ENCODE data around the gene UBASH3A. TPM values are rescaled to one million over a fixed set of nuclear protein-coding genes. Genes with fewer than 3 reads are reported as not detected.

UBASH3A gene
- total RNA-seq, 2 experiments from 2014 or later = 38.9 to 41.1 TPM

GRCh38 chr21:42474043-42474831, 70.5 kb downstream of the UBASH3A start:
- DNase-seq = no peak
- H3K36me3 Mint-ChIP-seq = no peaks in the 10 kb centered on the region
- no peak overlapping the region for H3K27ac Mint-ChIP-seq
- H3K4me1 Mint-ChIP-seq = peaks cover 3% of the 10 kb centered on the region
- no peaks in the 10 kb centered on the region for H3K9me3 Mint-ChIP-seq
- no peaks in the 10 kb centered on the region for H3K27me3 Mint-ChIP-seq
- no peak overlapping the region for H3K4me3 Mint-ChIP-seq

DNA sequence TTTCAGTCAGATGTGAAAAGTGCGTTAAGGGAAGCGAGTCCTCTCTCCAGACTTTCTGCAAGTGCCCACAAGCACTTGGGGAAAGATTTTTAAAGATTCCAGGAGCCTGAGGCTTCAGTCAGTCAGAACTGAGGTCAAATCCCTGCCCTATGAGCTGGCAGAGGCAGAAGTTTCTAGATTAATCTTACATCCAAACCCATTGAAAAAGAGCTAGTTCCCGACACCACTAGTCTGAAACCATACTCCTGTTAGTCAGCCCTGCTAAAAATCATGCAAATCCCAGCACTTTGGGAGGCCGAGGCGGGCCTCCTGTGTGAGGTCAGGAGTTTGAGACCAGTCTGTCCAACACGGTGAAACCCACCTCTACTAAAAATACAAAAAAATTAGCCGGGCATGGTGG, 71.3 kb downstream of the UBASH3A start:
- Mint-ChIP-seq H3K27ac (no peak overlapping the region), H3K4me3 (no peak overlapping the region), H3K36me3 (no peaks in the 10 kb centered on the region), H3K4me1 (peaks cover 3% of the 10 kb centered on the region), H3K9me3 (no peaks in the 10 kb centered on the region), H3K27me3 (no peaks in the 10 kb centered on the region)
- no peak for DNase-seq

DNA sequence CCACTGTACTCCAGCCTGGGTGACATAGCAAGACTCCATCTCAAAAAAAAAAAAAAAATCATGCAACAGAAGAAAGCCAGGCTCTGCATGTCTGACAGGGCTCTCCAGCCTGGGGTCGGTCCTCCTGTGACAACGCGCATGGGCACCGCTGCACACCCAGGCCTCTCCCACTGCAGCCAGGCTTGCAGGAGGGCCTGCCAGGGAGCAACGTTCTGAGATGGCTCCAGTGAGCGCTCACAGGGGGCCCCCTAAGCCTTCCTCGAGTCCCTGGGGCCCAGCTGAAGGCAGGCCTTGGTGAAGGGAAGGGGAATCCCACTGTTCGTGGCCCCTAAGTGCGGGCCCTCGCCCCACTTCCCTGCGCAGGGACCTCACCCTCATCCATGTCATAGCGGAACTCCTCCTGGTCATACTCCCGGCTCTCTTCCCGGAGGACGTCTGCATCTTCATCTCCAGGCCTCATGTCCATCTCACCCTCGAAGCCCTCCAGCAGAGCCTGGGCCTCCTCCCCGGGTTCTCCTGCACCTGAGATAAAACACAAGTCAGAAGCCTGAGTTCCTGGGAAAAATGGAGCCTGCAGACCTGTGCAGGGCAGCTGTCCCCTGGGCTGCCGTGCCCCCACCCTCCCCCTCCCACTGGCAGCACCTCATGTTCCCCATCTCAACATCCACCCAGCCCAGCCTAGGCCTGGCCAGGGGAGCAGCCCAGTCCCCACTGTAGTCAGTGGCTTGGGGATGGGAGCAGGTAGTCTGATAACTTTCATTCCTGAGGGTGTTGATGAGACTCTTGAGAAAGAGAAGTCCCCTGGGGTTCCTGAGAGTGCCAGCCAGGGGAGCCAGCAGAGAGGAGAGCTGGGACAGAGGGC, 72.1 kb downstream of the UBASH3A start:
- H3K9me3 Mint-ChIP-seq = no peaks in the 10 kb centered on the region
- no peaks in the 10 kb centered on the region for H3K27me3 Mint-ChIP-seq
- H3K4me1 Mint-ChIP-seq = peaks cover 3% of the 10 kb centered on the region
- H3K4me3 Mint-ChIP-seq = no peak overlapping the region
- no peak for DNase-seq
- H3K27ac Mint-ChIP-seq = no peak overlapping the region
- no peaks in the 10 kb centered on the region for H3K36me3 Mint-ChIP-seq

DNA sequence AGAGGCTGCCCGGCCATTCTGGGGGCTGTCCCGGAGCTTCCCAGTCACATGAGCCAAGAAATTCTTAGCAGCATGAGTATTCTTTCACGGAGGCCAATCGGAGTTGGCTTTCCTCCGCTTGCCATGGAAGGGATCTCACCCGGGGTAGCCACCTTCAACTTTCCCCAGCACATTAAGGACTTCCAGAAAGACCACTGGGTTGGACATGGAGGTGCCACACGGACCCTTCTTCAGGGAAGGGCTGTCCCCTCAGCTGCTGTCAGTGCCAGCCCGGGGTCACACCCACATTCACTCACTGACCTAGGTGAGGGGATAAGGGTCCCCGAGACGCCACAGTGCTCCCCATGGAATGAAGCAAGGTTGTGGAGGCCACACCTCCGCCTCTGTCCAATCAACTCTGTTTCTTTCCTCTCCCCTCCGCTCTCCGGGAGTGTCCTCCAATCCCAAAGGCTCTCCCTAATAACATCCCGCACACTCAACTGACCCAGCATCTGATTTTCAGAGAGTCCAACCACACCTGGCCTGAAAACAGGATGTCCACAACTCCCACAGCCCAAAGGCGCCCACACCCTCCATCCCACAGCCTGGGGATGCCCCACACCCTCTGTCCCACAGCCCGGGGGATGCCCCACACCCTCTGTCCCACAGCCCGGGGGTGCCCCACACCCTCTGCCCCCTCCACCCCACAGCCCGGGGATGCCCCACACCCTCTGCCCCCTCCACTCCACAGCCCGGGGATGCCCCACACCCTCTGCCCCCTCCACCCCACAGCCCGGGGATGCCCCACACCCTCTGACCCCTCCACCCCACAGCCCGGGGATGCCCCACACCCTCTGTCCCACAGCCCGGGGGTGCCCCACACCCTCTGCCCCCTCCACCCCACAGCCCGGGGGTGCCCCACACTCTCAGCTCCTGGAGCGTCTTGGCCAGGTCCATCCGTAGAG, 73.0 kb downstream of the UBASH3A start:
- no peaks in the 10 kb centered on the region for H3K36me3 Mint-ChIP-seq

GRCh38 chr21:42478504-42478903, 74.8 kb downstream of the UBASH3A start:
- DNase-seq = no peak
- no peak overlapping the region for H3K4me3 Mint-ChIP-seq
- H3K27me3 Mint-ChIP-seq = no peaks in the 10 kb centered on the region
- no peak overlapping the region for H3K27ac Mint-ChIP-seq
- H3K36me3 Mint-ChIP-seq = no peaks in the 10 kb centered on the region
- H3K4me1 Mint-ChIP-seq = peaks cover 3% of the 10 kb centered on the region
- no peaks in the 10 kb centered on the region for H3K9me3 Mint-ChIP-seq

More for the DNA sequence above, 73.0 kb downstream of the UBASH3A start:
- H3K4me1 Mint-ChIP-seq = peaks cover 3% of the 10 kb centered on the region
- no peak overlapping the region for H3K27ac Mint-ChIP-seq
- H3K4me3 Mint-ChIP-seq = no peak overlapping the region
- DNase-seq = no peak
- no peaks in the 10 kb centered on the region for H3K27me3 Mint-ChIP-seq
- no peaks in the 10 kb centered on the region for H3K9me3 Mint-ChIP-seq

DNA sequence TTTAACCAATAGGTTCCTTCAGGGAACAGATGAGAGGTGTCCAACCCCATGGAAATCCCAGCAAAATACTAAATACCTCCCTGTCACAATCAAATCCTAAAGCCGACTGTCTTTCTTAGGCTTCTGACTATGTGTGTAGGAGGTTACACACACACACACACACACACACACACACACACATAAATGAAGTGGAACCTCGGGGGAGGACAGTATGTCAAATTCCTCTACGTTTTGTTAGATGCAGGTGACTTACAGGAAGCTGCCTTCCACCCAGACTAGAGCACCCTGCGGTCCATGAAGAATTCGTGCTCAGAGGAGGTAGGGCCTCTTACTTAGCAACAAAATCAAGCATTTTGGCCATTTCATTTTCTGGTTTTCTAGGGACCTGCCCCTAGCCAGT, 75.9 kb downstream of the UBASH3A start:
- Mint-ChIP-seq H3K4me1 (no peaks in the 10 kb centered on the region), H3K27me3 (no peaks in the 10 kb centered on the region), H3K9me3 (no peaks in the 10 kb centered on the region), H3K27ac (no peak overlapping the region), H3K36me3 (no peaks in the 10 kb centered on the region), H3K4me3 (no peak overlapping the region)
- no peak for DNase-seq

DNA sequence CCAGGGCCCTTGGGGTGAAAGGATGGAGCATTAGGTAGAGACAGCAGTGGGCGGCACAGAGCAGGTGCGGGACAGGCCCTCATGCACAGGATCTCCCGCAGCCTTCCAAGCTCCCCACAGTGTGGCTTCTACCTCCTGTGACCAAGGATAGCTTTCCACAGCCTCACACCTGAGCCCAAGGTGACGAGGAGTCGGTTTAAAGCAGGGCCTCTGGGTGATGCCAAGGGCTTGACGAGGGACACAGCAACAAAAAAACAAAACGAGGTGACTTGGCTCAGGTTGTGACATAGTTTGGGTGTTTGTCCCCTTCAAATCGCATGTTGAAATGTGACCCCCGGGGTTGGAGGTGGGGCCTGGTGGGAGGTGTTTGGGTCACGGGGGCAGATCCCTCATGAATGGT, 77.0 kb downstream of the UBASH3A start:
- no peaks in the 10 kb centered on the region for H3K4me1 Mint-ChIP-seq
- no peaks in the 10 kb centered on the region for H3K9me3 Mint-ChIP-seq
- no peak overlapping the region for H3K4me3 Mint-ChIP-seq
- no peaks in the 10 kb centered on the region for H3K36me3 Mint-ChIP-seq
- DNase-seq = no peak
- H3K27me3 Mint-ChIP-seq = peaks cover 2% of the 10 kb centered on the region
- H3K27ac Mint-ChIP-seq = no peak overlapping the region

- DNase-seq = no peak
- Mint-ChIP-seq H3K27ac (no peak overlapping the region), H3K36me3 (no peaks in the 10 kb centered on the region), H3K4me3 (no peak overlapping the region), H3K9me3 (no peaks in the 10 kb centered on the region), H3K4me1 (no peaks in the 10 kb centered on the region), H3K27me3 (peaks cover 3% of the 10 kb centered on the region)
These were observed 77.5 kb downstream of the UBASH3A start for GRCh38 chr21:42481169-42481568.

- H3K9me3 Mint-ChIP-seq = no peaks in the 10 kb centered on the region
- H3K4me3 Mint-ChIP-seq = no peak overlapping the region
- H3K27me3 Mint-ChIP-seq = peaks cover 3% of the 10 kb centered on the region
- H3K4me1 Mint-ChIP-seq = no peaks in the 10 kb centered on the region
- no peak for DNase-seq
- H3K27ac Mint-ChIP-seq = no peak overlapping the region
- H3K36me3 Mint-ChIP-seq = no peaks in the 10 kb centered on the region
These were observed 81.3 kb downstream of the UBASH3A start for GRCh38 chr21:42484966-42485365.

DNA sequence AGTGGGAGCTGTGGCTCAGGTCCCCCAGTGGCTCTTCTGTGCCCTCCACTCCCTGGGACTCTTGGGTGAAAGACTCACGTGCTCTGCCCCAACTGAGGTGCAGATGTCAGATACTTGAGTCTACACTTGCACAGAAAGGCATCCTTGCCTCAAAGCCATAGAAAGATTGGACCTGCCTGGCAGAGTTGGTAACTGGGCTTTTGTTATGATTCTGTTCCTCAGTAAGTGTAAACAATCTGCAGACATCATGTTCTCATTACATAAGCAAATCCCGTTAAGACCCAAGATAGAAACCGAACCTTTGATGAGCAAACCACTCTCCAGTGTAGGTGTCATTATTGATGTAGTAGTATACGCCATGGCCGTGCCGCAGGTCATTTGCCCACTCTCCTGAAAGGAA, 82.4 kb downstream of the UBASH3A start:
- H3K4me1 Mint-ChIP-seq = no peaks in the 10 kb centered on the region
- no peak overlapping the region for H3K4me3 Mint-ChIP-seq
- H3K27me3 Mint-ChIP-seq = peaks cover 3% of the 10 kb centered on the region
- DNase-seq = no peak
- H3K36me3 Mint-ChIP-seq = no peaks in the 10 kb centered on the region
- H3K27ac Mint-ChIP-seq = no peak overlapping the region
- no peaks in the 10 kb centered on the region for H3K9me3 Mint-ChIP-seq

DNA sequence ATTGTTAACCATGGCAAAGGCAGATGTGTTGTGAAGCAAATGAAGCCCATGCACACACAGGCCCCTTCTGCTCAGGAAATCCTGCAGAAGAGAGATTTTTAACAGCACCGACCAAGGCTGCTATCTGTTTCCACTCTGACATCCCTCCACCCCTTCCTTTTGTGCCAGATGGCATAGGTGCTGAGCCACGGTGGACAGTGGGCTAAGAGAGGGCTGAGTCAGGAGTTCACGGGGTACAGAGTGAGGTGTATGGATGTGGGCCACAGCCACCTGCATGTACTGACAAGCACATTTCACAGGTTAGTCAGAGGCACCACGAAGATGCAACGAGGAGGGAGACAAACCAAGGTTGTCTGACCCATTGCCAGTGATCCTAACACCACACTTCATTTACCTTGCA, 82.8 kb downstream of the UBASH3A start:
- Mint-ChIP-seq H3K9me3 (no peaks in the 10 kb centered on the region), H3K4me1 (no peaks in the 10 kb centered on the region), H3K4me3 (no peak overlapping the region), H3K36me3 (no peaks in the 10 kb centered on the region), H3K27ac (no peak overlapping the region), H3K27me3 (peaks cover 3% of the 10 kb centered on the region)
- DNase-seq = no peak

DNA sequence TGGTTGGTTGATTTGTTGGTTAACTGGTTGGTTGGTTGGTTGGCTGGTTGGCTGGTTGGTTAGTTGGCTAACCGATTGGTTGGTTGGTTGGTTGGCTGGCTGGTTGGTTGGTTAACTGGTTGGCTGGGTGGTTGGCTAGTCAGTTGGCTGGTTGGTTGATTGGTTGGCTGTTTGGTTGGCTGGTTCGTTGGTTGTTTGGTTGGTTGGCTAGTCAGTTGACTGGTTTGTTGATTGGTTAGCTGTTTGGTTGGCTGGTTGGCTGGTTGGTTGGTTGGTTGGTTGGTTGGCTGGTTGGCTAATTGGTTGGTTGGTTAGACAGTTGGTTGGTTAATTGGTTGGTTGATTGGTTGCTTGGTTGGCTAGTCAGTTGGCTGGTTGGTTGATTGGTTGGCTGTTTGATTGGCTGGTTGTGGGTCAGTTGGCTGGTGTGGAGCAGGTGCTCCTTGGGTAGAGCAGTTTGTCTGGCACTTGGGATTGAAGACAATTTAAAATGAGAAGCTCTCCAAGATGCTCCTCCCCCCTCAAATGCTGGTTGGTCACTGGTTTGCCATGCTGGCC, 85.4 kb downstream of the UBASH3A start:
- no peak overlapping the region for H3K4me3 Mint-ChIP-seq
- H3K4me1 Mint-ChIP-seq = no peaks in the 10 kb centered on the region
- peaks cover 3% of the 10 kb centered on the region for H3K27me3 Mint-ChIP-seq
- DNase-seq = no peak
- H3K27ac Mint-ChIP-seq = no peak overlapping the region
- H3K9me3 Mint-ChIP-seq = no peaks in the 10 kb centered on the region
- H3K36me3 Mint-ChIP-seq = no peaks in the 10 kb centered on the region

GRCh38 chr21:42489991-42490390, 86.3 kb downstream of the UBASH3A start:
- Mint-ChIP-seq H3K27ac (no peak overlapping the region), H3K36me3 (no peaks in the 10 kb centered on the region), H3K4me3 (no peak overlapping the region), H3K27me3 (peaks cover 3% of the 10 kb centered on the region), H3K4me1 (no peaks in the 10 kb centered on the region), H3K9me3 (no peaks in the 10 kb centered on the region)
- no peak for DNase-seq

GRCh38 chr21:42490720-42491119, 87.0 kb downstream of the UBASH3A start:
- no peaks in the 10 kb centered on the region for H3K9me3 Mint-ChIP-seq
- no peaks in the 10 kb centered on the region for H3K36me3 Mint-ChIP-seq
- DNase-seq = no peak
- no peak overlapping the region for H3K4me3 Mint-ChIP-seq
- peaks cover 1% of the 10 kb centered on the region for H3K27me3 Mint-ChIP-seq
- no peak overlapping the region for H3K27ac Mint-ChIP-seq
- peaks cover 3% of the 10 kb centered on the region for H3K4me1 Mint-ChIP-seq
